Stimulated activated CD4-positive, alpha-beta T cell treated with anti-CD3 and anti-CD28 coated beads, Interleukin-1b, Interleukin-23, amount 100 ng/mL, for 48 hours (primary cell): ENCODE measurements around the gene PAPOLA.

ENCODE experiments used
- DNase-seq: peaks from one replicate; pipeline ENCODE4 v3.0.0-alpha.2; 2020

Gene PAPOLA

DNA sequence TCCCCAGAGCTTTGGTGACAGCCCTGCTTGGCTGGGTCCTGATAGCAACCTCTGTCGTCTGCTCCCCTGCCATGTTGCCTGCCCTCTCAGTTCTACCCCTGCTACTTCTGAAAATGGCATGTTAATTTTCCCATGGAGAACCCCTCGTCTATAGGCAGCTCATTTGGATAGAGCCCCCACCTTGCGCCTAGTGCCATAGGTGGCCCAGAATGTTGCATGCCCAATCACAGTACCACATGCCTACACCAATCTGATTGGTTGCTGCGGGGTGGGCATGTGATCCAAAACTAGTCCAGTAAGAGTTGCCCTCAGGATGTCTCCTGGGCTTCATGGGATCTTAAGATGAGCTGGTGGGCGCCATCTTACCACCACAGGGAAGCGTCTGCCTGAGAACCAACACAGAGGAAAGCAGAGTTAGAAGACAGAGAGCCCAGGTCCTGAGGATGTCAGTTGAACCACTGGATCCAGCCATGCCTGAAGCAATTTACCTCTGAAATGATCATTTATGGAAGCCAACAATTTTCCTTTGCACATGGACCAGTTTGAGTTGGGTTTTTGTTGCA lies 85.7 kb downstream of the PAPOLA start:
- DNase-seq = no peak

DNA sequence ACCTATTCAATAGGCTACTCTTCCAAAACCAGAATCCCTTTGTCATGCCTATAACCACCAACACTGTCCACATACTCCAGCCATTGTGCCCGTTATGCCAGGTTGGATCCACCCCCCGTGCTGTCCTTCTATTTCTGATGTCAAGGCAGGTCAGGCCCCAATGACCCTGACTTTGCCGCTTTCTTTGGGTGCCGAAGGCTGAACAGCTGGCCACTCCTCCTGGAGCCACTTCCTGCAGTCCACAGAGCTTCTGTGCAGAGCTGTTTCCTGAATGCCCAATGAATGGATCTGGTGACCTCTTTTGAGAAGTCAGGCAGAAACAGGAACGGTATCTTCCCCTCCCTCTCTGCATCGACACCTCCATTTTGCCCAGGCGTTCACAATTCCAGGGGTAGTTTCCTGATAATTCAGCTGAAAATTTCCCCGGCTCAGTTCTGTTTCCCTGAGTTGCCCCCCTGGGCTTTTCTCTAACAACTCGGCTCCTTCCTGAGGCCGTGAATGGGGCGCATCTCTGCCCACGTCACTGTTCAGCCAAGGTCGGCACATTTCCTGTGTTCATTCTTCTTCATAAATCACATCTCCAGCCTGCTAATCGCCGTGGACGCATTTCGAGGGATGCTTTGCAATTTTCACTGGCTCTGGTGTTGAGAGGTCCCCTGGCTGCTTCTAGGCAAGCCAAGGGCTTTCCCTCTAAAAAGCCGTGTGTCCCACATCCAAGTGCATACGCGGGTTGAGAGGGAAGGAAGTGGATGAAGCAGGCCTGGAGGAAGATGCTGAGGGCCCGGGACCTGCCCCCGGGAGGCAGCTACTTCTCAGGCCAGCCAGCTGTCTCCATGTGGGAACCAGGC lies 86.5 kb downstream of the PAPOLA start:
- DNase-seq = no peak

DNA sequence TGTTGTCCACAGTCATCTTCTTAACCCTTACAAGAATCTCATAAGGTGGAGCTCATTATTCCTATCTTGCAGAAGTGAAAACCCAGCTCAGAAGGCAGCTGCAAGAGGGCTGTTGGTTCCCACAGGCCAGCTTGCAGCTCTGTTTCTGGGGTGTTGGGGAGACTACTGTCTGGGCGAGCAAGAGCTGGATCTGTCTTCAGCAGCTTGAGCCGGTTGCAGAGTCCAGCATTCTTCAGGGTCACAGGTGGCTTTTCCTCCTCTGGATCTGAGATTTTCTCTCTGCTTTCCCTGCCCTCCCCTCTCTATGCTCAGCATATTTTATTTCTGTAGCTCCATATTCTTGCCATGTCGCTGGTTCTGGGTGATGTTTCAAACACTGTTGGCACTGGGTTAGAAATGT lies 87.4 kb downstream of the PAPOLA start:
- no peak for DNase-seq

DNA sequence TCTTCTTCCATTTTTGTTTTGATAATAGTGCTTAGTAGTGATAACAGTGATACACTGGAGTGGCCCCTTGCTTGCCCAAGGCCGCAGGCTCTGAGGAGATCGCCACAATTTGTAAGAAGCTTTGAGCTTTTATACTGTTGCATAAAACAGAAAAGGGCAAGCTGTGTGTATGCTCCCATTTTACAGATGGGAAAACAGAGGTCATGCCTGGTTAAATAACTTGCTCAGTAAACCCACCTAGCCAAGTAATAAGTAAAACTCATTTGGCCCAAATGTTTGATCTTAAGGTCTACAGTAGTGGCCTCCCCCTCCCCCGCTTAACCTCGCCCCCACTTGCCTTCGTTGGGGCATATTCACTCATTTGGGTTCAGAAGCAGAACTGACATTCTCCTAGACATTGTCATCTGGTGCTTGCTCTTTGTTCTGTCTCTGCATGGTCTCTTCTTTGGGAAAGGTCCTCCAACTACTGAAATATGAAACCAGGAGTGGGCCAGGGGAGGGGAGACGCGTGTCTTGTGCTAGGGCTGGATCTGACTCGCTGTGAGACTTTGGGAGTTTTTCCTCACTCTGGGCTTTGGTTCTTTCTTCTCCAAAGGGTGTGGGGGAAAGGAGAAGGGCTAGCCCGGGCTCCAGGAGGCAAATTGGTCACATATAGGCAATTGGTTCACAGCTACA lies 88.1 kb downstream of the PAPOLA start:
- no peak for DNase-seq

DNA sequence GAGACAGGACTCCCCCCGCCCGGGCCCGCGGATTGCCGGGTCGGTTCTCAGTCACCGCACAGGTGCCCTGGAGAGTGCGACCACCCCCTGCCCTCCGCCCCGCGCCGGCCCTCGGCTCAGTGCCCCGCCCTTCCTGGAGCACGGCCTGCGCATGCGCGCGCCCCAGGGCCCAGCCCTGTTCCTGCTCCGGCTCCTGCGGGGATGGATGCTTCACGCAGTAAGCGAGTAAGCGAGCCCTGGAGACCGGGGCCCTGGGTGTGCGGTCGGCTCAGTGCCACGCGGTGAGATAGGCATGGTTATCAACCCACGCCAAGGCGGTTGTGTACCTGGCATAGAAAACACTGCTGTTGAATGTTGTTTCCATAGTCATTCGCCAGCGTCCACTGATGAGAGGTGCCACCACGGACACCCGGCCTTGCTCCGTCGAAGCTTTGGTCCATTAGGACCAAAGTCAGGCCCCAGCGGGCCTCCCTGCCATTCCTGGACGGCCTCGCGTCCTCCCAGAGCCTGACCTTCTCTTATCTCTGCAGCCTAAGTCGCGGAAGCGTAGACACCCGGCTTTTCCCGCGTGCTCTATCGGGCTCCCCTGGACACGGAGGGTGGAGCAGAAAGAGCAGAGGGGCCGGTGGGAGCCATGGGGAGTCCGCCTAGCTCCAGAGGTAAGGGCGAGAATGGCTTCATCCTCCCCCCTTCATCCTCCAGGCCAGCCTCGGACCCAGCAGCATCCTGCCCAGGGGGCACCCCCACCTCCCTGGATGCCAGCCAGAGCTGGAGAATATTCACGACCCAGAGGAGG lies 90.6 kb downstream of the PAPOLA start:
- peak; percentile 67 for DNase-seq

DNA sequence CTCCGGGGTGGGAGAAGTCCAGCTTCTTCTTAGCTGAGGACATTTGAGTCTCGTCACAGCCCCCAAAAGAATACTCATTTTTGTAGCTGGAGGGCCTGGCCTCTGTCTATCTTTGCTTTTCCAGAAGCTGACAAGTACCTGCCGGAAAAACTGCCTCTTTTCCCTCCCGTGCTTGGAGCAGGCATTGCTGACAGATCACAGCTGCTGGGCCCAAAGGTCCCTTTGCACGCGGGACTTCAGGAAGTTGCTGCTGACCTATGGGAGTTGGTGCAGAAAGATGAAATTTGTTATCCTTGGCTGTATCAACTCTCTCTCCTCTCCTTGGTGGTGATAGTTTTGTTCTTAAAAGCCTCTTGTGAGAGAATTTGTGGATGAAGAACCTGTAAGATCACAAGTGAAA lies 92.8 kb downstream of the PAPOLA start:
- DNase-seq = no peak

DNA sequence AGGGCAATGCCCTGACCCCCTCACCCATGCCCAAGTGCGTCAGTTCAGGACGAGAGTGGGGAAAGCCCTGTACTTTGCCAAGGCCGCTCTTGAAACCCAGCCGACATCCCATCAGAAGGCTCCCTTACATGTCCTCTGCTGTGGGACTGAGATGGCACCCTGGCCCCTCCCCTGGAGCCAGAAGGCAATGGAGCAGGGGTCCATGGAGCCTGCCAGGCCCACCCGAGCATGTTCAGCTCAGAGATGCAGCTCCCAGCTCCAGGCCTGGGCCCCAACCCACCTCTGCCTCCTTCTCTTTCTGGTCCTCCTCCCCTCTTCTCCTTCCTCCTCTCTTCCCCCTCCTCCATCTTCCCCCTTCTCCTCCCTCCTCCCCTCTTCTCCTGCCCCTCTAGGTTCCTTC lies 95.5 kb downstream of the PAPOLA start:
- no peak for DNase-seq

DNA sequence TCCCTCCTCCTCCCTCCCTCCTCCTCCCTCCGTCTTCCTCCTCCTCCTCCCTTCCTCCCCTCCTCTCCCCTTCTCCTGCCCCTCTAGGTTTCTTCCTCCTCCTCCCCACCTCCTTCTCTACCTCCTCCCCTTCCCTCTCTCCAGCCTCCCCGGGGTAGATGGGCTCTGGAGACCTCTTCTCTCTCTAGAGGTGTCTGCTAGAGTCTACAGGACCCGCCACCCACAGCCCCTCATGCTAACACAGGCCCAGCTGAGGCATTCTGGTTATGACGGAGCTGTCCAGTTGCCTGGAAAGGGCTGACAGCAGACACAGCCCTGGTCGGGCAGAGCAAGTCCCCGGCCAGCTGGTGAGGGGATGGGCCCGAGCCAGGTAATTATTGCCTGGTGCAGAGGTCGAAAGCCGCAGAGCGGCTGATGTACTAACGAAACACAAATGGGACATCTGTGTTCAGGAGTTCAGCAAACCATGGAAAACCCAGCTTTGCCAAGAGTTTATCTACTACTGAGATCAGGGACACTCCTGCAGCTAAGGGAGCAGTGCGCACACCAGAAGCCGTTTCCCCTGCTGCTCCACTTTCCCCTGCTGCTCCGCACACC lies 96.2 kb downstream of the PAPOLA start:
- DNase-seq = no peak

DNA sequence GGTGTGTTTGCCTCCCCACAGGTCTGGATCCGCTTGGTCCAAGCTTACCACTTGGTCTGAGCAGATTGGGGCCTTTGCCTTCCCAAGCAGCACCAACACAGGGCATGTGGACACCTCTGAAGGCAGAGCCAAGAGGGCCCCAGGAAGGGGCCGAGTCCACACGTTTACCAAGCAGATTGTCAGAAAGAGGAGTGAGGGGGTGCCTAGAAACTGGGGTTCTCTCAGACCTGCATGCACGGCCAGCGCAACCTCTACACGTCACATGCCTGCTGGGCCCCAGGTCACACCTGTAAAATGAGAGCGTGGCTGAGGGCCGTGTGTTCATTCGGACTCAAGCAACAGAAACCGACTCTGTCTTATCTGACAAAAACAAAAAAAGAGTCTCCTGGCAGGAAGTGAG lies 96.9 kb downstream of the PAPOLA start:
- DNase-seq = no peak

DNA sequence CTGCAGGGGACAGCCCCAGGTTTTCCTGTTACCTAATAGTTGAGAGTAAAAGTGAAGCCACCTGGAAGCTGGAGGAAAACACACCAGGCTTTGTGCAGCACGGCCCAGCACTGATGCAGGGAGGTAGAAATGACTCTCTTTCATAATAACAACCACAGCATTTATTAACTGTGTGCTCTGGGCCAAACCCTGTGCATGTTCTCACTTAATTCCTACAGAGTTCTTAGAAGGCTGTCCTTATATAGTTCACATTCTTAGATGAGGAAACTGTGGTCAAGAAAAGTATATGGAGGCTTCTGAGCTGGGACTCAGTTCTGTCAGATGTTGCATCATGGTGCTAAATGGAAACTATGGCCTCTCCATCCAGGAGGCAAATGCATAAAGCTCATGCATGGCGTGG lies 100.0 kb downstream of the PAPOLA start:
- DNase-seq = no peak

DNA sequence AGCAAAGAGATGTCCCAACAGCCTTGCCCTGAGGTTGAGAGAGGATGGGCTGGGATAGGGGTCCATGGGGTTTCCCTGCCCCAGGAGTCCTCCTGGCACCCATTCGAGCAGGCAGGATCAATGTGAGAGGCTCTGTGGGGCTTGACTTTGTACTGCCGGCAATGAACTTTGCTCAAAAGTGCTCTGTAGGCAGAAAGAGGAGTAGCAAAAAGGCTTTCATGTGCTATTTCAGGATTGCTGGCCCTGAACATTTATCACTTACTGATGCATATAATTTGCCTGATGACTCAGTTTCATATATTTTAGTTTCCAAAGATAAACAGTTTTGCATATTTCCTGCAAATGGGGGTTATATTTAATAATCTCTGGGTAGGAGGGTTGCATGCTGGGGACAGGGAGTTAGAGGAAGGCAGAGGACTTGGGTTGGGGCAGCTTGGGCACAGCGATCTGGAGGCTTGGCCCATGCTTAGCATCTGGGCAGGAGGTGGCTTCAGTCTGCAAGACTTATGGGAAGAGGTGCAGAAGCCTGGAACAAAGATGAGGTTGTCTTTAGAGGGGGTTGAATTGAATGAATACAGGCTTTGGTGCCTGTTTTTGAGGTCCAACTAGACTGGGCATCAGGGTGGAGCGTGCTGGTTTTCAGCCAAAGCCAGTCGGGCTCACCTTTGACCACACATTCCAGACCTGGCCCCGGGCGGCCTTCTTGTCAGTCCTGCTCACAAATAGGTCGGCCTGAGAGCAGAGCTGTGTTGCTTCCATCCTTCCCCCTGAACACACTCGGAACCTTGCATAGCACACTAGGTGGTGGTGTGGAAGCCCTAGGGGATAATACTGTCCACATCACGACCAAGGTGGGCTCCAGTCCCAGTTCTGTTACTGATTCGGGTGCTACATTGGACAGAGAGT lies 101.4 kb downstream of the PAPOLA start:
- no peak for DNase-seq

DNA sequence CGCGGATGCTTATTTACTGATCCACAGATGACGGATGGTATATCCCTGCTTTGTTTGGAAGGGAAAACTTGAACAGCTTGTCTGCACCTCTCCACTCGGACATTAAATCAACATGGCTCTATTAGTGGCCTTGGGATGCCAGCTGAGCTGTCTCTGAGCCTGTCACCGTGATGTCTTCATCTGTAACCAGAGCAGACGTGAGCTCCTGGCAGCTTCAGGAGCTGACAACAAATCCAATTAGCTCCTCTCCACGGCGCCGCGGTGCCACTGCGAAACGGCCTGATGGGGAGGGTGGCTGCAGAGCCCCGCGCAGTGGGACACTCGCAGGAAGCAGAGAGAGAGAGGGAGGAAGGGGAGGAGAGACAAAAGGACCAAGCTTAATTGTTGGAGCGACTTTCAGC lies 112.3 kb downstream of the PAPOLA start:
- DNase-seq = no peak

DNA sequence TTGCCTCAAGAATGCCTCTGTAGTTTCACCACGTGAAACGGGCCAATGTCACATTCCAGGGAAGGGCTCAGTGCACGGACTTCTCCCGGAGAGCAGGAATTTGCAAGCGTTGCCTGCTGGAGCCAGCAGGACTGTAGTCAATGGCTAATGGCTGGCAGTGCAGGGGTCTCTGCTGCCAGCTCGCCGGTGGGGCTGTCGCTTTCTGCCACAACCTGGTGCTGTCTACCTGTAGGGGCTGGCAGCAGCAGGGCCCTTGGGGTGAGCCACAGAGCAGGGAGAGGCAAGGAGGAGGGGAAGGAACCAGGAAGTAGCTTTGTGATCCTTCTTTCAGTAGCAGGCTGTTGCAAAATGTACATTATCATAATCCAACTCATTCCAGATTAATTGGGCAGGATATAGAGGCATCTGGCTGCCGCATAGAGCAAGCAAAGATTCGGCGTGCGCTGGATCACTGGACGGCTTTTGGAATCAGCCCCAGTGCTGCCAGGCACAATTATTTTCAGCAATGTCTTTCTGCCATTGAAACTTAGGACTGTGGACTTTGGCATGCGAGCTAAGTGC lies 114.1 kb downstream of the PAPOLA start:
- no peak for DNase-seq
